ENCODE results near the gene AKNA. TPM values are rescaled to one million over a fixed set of nuclear protein-coding genes. Genes with fewer than 3 reads are reported as not detected.
"Not testable (repeated sequence)": the region's sequence is repeated elsewhere in the genome, so short reads cannot be mapped to it uniquely, and the experiment has no call there.

The AKNA gene
- total RNA-seq, 1 experiment from 2014 or later: 3.1 TPM

DNA sequence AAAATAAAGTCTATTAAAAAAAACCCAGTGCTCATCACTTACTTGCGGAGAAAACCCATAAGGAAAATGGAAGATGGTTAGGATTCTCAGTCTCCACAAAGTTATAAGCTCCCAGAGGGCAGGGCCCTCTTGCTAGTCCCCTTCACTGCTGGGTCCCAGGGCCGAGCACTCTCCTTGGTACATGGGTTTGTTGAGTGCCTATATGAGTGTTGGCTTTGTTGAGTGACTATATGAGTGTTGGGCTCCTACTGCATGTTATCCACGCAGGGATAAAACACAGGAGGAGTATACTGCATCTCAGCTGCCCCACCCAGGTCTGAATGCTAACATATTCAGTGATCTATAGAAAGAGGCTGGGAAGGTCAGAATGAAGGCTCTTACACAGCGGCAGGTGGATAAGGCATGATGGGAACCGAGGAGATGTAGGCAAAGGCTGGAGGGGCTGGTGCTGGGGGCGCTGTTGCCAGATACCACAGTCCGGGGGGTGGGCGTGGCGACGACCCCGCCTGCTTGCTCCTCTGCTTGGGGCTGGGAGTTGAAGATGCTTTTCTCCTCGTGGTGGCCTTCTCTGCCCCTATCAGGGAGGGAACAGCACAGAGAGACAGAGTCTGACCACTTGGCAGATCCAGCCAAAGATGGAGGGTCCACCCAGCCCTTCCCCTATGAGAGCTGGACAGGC, 46.5 kb downstream of the AKNA start:
- DNase-seq (ENCODE audit: low spot score): no peak

DNA sequence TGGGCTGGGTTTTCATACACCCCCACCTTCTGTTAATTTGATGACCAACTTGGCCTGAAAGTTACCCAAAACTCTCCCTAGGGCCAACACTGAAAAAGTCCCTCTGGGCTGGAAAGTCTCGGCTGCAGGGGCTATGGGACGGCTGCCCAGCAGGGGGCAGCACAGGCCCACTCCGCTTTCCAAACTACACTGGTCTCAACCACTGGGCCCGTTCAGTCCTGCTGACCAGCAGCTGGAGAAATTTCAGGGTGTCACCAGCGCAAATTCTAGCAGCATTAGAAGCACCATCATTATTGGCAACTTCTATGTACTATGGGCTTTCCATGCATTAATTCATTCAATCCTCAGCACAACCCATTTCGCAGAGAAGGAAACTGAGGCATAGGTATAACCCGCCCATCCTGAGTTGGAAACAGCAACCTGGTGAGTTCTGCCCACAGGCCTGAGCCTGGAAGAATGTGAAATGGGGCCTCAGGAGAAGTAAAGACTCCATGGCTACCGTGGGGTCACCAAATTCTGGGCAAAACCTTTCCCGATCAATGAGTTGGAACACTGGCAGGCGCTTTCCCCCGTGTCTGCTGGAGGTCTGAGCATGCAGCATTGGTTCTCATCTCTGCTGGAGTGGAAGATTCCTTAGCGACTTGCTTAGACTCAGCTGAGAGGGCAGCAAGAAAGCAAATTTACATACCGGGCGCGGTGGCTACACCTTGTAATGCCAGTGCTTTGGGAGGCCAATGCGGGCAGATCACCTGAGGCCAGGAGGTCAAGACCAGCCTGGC, 48.5 kb downstream of the AKNA start:
- peak; percentile 54 for DNase-seq (ENCODE audit: low spot score)

DNA sequence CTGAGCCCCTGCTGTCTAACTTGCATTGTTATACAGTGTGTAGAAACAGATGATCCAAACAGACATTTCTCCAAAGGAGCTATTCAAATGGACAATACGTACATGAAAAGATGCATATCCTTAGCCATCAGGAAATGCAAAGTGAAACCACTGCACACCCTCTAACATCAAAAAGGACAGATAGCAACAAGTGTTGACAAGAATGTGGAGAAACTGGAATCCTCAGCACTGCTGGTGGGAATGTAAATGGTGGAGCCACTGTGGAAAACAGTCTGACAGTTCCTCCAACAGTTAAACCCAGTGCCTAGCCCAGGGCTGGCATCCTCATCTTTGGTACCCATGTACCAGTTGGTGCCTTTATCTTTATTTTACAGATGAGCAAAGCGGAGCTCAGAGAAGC, 49.6 kb downstream of the AKNA start:
- DNase-seq (ENCODE audit: low spot score): no peak

DNA sequence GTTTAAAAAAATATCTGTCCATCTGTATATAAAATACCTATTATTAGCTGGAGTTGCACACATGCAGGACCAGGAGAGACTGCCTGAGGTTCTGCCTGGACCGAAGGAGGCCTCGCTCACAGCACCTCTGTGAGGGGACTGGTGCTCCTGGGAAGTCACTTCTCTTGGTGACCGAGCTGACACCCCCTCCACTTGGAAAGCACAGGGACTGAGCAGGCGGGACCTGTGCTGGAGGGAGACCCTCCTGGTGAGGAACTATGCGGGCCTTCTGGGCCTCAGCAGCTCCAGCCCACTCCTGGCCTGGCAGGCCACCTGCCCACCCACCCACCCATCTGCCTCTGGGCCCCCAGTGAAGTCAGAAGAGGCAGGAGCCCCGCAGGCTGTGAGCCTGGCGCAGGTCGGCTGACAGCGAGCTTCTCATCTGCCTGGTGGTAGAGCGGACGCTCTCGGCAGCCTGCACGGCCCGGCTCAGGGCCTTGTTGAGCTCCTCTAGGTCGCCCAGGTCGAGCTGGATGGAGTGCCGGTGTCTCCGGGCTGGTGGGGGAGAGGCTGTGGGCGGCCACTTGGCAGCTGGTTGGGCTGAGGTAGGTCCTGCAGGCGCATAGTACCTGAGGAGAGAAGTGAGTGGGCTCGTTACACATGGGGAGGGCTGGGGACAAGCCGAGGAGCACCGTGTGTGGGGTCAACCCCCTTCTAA, 50.9 kb downstream of the AKNA start:
- no peak for DNase-seq (ENCODE audit: low spot score)

DNA sequence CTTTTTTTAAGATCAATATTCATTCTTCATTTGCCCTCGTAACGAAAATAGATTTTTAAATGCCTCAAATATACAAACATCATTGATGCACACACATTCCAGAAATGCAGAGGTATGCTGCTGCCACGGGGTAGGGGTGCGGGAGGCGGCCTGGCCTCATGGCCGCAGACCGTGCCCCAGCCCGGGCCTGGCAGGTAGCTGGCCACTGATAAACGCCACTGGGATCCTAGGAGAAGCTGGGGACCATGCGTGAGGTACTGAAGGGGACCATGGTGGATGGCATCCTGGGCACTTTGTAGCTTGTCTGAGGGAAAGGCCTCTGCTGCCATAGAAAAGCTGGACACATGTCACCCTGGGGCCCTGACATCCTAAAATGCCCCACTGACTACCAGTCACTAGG, 51.6 kb downstream of the AKNA start:
- DNase-seq (ENCODE audit: low spot score): no peak

DNA sequence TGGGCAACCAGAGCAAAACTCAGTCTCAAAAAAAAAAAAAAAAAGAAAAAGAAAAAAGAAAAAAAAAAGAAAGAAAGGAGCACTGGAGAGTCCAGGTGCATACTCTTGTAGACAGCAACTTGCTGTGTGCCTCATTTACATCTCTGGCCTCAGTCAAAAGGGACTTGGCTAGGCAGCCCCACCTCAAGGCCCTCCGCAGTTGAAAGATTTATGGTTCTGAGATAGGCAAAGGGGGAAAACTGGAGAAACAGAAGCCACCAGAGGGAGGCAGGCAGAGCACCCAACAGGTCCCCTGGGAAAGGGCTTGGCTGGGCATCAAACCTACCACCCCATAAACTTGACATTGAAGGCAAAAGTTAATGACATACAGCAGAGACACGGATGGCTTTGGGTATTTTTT, 52.0 kb downstream of the AKNA start:
- DNase-seq (ENCODE audit: low spot score): no peak

DNA sequence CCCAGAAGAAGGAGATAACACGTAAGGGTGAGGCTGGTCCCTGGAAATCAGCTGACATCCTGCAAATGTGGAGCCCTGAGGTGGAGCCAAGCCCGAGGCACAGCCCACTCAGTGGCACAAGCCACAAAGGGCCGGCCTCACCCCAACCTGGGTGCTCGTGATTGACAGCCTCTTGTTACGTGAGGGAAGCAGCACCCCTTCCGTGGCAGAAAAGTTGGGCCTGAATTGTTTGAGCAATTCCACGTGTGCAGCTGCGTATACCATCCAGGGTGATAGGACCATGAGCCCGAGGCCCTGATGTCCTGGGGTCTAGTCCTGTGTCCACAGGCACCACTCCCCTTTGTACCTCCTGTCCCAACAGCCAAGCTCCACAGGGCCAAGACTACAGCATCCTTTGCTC, 53.3 kb downstream of the AKNA start:
- no peak for DNase-seq (ENCODE audit: low spot score)

DNA sequence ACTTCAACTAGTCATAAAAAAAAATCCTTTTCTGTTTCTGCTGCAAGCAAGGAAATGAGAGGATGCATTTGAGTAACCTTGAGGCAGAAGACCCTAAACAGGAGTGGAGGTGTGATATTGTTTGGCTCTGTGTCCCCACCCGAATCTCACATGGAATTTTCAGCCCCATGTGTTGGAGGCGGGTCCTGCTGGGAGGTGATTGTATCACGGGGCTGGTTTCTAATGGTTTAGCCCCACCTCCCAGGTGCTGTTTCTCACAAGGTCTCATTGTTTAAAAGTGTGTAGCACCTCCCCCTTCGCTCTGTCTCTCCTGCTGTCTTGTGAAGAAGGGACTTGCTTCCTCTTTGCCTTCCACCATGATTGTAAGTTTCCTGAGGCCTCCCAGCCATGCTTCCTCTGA, 54.1 kb downstream of the AKNA start:
- not testable (repeated sequence) for DNase-seq (ENCODE audit: low spot score)

DNA sequence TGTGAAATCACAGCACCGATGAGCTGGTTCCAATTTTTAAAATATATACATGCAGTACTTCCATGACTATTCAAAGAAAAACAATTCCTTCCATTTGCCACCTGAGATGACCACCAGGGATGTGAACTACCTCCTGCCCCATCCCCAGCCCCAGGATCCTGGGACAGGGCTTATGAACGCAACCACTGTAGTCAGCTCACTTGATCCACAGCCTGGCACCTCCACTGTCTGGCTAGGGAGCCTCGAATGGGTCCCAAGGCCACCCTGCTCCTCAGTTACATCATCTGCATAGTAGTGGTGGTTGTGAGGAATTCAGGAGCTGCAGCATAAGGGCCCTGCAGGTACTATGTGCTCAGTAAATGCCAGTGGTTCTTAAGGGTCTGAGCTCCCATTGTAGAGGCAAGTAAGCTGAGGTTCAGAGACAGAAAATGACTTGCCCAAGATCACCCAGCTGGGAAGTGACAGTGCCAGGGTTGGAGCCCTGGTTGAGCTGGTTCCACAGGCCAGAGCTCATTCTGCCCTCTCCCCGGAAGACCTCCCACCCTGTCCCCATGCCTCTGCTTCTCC, 55.2 kb downstream of the AKNA start:
- not testable (repeated sequence) for DNase-seq (ENCODE audit: low spot score)

DNA sequence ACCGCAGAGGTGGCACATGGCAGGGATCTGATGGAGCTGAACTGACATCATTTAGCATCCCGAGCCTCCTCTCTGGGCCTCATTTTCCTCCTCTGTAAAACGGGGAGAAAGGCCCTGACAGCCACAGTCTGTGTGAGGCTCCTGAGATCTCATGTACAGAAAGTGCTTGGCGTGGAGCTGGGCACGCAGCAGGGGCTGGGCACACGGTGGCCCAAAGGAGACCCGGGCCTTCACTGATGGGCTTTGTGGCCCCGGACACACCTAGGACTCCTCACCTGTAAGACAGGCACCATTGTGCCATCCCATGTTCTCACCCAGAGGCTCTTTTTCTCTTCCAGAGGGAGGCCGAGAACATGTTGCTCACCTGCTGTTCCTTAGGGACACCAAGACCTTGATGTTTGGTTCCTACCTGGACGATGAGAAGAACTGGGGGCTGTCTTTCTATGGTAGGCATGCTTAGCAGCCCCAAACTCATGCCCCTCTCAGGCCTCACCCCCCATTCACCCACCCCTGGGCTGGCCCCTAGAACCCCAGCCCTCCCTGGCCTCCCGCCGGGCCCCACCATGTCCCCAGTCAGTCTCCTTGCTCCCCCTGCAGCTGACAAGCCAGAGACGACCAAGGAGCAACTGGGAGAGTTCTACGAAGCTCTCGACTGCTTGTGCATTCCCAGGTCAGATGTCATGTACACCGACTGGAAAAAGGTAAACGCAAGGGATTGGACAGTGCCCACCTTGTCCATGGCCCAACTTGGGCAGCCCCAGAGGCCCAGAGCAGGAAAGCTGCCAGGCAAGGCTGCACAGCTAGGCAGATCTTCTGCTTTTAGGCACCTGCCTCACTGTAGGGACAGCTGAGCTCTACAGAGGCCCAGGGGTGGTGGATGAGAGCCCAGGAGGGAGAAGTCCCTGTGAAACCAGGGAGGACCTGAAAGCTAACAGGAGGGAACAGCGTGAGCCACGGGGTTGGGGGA, 56.3 kb downstream of the AKNA start:
- not testable (repeated sequence) for DNase-seq (ENCODE audit: low spot score)

DNA sequence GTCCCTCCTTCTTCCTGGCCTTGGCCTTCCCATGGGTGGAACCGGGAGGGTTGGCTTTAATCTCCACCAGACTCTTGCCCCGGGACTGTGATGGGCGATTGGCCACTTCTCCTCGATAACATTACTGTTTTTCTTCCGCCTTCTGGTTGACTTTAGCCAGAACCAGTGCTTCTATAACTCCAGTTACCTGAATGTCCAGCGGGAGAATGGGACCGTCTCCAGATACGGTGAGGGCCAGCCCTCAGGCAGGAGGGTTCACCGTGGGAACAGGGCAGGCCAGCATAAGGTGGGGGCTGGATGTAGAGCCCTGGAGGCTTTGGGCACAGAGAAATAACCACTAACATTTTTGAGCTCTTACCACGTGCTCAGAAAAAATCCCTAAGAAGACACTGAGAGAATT, 57.1 kb downstream of the AKNA start:
- no peak for DNase-seq (ENCODE audit: low spot score)

DNA sequence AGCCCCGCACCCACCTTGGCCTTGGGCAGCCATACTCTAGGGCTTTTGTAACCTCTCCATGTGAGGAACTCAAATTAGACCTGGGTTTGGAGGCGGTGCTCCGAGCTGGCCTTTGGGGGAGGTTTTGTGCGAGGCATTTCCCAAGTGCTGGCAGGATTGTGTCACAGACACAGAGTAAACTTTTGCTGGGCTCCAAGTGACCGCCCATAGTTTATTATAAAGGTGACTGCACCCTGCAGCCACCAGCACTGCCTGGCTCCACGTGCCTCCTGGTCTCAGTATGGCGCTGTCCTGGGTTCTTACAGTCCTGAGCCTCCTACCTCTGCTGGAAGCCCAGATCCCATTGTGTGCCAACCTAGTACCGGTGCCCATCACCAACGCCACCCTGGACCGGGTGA, 58.2 kb downstream of the AKNA start, which contains the start of gene ORM2:
Gene ORM2 (plus strand): TSS at position 245 of the 398 bp plus-strand sequence. CDS start 36 bp downstream, at position 281.
- not testable (repeated sequence) for DNase-seq (ENCODE audit: low spot score)

DNA sequence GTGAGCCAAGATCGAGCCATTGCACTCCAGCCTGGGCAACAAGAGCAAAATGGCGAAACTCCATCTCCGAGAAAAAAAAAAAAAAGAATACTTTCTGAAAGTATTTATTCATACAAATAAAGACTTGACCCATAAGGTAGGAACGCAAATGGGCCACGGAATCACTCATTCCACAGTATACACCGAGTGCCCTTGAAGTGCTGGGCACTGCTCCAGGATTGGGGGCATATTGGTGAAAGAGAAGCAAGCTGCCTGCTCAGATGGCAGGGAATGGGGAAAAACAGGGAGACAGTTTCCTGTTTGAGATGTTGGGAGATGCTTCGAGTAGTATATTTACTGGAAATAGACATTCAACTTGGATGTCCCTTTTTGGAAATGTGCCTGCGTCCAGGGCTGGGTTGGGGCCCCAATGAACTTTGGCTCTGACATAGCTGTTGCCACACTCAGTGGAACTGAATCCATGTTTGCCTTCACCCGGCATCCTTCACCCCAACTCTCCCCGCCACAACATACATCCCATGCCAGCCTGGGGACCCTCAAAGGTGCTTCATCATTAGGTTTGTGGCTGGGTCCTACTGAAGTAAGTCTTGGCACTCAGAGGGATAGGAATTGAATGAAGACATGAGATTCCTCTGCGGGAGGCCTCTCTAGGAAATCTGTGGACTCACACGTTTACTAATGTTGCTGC, 58.7 kb downstream of the AKNA start:
- not testable (repeated sequence) for DNase-seq (ENCODE audit: low spot score)

DNA sequence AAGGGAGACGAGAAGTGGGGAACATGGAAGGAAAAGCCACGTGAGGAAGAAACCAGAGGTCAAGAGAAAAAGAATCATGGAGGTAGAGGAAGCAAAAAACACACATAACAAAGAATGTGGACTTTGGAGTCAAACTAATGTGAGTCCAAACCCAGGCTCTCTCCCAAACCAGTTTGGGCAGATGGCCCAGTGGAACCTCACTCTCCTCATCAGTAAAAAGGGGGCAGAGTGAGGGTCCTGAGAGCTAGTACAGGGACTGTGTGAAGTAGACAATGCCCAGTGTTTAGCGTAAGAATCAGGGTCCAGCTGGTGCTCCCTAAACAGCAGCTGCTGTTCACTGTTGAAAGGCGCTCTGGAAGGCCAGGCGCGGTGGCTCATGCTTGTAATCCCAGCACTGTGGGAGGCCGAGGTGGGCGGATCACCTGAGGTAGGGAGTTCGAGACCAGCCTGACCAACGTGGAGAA, 59.4 kb downstream of the AKNA start:
- not testable (repeated sequence) for DNase-seq (ENCODE audit: low spot score)

DNA sequence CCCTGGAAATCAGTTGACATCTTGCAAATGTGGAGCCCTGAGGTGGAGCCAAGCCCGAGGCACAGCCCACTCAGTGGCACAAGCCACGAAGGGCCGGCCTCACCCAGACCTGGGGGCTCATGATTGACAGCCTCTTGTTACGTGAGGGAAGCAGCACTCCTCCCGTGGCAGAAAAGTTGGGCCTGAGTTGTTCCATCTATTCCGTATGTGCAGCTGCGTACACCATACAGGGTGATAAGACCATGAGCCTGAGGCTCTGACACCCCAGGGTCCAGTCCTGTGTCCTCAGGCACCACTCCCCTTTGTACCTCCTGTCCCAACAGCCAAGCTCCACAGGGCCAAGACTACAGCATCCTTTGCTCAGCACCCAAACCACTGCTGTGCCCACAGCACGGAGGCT, 60.0 kb downstream of the AKNA start:
- DNase-seq (ENCODE audit: low spot score): no peak

DNA sequence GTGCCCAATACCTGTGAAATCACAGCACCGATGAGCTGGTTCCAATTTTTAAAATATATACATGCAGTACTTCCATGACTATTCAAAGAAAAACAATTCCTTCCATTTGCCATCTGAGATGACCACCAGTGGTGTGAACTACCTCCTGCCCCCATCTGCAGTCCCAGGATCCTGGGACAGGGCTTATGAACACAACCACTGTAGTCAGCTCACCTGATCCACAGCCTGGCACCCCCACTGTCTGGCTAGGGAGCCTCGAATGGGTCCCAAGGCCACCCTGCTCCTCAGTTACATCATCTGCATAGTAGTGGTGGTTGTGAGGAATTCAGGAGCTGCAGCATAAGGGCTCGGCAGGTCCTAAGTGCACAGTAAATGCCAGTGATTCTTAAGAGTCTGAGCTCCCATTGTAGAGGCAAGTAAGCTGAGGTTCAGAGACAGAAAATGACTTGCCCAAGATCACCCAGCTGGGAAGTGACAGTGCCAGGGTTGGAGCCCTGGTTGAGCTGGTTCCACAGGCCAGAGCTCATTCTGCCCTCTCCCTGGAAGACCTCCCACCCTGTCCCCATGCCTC, 62.0 kb downstream of the AKNA start:
- not testable (repeated sequence) for DNase-seq (ENCODE audit: low spot score)

DNA sequence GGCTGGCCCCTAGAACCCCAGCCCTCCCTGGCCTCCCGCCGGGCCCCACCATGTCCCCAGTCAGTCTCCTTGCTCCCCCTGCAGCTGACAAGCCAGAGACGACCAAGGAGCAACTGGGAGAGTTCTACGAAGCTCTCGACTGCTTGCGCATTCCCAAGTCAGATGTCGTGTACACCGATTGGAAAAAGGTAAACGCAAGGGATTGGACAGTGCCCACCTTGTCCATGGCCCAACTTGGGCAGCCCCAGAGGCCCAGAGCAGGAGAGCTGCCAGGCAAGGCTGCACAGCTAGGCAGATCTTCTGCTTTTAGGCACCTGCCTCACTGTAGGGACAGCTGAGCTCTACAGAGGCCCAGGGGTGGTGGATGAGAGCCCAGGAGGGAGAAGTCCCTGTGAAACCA, 62.8 kb downstream of the AKNA start:
- not testable (repeated sequence) for DNase-seq (ENCODE audit: low spot score)

DNA sequence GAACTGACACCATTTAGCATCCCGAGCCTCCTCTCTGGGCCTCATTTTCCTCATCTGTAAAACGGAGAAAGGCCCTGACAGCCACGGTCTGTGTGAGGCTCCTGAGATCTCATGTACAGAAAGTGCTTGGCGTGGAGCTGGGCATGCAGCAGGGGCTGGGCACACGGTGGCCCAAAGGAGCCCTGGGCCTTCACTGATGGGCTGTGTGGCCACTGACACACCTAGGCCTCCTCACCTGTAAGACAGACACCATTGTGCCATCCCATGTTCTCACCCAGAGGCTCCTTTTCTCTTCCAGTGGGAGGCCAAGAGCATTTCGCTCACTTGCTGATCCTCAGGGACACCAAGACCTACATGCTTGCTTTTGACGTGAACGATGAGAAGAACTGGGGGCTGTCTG, 63.3 kb downstream of the AKNA start:
- no peak for DNase-seq (ENCODE audit: low spot score)

DNA sequence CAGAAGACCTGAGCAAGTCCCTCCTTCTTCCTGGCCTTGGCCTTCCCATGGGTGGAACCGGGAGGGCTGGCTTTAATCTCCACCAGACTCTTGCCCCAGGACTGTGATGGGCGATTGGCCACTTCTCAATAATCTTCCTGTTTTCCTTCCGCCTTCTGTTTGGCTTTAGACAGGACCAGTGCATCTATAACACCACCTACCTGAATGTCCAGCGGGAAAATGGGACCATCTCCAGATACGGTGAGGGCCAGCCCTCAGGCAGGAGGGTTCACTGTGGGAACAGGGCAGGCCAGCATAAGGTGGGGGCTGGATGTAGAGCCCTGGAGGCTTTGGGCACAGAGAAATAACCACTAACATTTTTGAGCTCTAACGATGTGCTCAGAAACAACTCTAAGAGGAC, 63.9 kb downstream of the AKNA start:
- DNase-seq (ENCODE audit: low spot score): not testable (repeated sequence)
